CD4-positive, alpha-beta T cell treated with Interleukin-6 for 4 hours (primary cell): ENCODE data around the gene STPG3.
"Not testable (repeated sequence)": the region's sequence is repeated elsewhere in the genome, so short reads cannot be mapped to it uniquely, and the experiment has no call there.

Source experiments
- DNase-seq: peaks from one replicate; pipeline ENCODE4 v3.0.0-alpha.2; 2020; ENCODE audit warnings: mixed read lengths

The STPG3 gene

DNA sequence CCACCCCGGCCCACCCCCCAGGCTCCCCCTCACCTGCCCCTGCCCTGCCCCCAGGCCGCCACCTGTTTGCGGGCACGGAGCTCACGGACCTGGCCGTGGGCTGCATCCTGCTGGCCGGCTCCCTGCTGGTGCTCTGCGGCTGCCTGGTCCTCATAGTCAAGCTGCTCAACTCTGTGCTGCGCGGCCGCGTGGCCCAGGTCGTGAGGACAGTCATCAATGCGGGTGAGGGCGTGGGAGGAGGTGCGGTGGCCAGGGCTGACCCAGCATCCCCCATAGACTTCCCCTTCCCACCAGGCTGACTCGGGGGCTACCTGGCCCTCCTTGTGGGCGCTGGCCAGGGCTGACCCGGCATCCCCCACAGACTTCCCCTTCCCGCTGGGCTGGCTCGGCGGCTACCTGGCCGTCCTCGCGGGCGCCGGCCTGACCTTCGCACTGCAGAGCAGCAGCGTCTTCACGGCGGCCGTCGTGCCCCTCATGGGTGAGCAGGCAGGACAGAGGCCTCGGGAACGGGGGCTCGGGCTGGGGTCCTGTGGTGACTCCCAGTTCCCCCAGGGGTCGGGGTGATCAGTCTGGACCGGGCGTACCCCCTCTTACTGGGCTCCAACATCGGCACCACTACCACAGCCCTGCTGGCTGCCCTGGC lies 16.9 kb upstream of the STPG3 start:
- no peak for DNase-seq

DNA sequence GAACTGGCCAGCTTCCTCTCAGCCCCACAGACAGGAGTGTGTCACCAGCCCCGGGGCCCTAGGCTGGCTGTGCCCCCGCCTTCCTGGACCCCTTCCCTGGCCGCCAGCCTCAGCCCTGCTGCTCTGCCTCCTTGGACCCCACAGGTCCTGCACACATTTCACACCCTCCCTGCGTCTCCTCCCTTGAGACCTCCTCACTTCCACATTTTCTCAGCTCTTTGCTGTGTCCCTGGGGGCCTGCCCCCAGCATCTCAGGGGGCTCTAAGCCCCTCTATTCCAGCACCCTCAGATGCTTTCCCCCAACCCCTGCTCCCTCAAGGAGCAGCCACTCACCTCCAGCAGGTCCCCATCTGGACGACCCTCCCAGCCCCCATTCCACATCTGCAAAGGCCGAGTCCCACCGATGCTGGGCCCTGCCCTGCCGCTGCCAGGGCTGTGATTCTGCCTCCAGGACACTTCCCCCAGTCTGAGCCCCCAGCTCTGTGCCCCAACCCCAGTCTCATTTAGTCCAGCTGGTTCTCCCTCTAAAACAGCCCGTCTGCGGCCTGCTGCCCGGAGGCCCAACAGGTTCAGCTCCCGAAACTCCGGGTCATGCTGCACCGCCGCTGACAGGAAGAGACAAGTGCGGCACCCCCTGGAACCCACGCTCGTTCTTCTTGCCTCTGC lies 16.2 kb upstream of the STPG3 start:
- no peak for DNase-seq

DNA sequence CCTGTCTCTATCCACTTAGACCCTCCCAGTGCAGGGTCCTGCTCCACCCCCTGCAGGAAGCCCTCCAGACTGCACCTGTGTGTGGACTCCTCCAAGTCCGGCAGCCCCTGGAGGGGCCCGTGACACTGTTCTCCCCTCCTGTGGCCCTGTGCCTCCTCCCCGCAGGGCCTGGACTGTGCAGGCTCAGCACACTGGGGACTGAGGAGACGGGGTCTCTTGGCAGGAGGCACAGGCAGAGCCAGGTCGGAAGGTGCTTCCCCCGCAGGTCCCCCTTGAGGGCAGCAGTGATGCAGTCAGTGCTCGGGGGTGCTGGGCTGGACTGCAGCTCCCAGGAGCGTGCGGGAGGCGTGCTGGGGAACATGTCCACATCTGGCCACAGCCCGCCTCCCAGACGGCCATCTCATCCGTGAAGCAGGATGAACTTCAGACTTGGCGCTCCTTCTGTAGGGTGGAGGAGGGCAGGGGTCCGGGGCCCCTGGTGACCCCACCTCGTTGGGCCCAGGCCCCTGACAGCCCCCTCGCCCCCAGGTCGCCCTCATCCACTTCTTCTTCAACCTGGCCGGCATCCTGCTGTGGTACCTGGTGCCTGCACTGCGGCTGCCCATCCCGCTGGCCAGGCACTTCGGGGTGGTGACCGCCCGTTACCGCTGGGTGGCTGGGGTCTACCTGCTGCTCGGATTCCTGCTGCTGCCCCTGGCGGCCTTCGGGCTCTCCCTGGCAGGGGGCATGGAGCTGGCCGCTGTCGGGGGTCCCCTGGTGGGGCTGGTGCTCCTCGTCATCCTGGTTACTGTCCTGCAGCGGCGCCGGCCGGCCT lies 15.5 kb upstream of the STPG3 start:
- DNase-seq, result no peak

DNA sequence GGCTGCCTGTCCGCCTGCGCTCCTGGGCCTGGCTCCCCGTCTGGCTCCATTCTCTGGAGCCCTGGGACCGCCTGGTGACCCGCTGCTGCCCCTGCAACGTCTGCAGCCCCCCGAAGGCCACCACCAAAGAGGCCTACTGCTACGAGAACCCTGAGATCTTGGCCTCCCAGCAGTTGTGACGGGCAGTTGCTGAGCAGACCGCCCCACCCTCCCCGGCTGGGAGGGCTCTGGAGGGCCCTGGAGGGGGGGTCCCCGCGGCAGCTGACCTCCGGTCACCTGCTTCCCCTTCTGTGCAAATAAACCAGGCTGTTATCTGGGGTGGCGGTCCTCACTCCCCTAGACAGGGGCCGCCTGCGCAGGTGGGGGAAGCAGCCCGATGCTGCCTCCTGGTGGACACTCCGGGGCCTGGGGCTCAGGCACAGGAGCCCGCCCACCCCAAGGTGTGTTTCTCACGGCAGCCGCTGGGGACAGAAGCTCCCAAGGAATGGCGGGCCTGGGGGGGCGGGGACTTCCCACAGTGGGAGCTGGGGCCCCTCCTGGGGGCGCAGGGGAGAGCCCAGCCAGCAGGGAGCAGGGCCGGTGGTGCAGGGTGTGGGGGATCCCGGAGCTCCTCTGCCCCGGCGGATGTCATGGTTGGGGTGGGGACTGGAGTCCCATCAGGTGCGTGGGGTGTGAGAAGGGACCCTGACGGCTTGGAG lies 14.7 kb upstream of the STPG3 start:
- peak; percentile 94 for DNase-seq

DNA sequence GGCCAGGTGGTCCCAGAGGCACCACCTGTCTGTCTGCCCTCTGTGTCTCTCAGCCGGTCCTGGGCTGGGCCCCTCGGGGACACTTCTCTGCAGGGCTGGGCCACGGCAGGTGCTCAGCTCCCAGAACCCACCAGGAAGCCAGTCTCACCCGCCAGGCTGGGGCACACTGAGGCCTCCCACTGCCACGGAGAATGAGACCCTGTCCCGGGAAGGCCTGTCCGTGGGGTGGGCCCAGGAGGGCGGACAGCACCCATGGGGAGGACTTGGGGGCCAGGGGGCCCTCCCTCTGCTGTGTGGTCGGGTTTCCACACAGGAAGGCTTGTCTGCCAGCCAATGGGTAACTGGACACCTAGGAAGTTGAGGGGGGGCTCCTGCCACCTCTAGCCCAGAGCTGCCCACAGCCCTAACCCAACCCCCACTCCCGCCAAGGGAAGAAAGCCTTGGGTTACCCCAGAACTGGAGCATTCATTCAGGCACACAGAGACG lies 14.1 kb upstream of the STPG3 start:
- no peak for DNase-seq

DNA sequence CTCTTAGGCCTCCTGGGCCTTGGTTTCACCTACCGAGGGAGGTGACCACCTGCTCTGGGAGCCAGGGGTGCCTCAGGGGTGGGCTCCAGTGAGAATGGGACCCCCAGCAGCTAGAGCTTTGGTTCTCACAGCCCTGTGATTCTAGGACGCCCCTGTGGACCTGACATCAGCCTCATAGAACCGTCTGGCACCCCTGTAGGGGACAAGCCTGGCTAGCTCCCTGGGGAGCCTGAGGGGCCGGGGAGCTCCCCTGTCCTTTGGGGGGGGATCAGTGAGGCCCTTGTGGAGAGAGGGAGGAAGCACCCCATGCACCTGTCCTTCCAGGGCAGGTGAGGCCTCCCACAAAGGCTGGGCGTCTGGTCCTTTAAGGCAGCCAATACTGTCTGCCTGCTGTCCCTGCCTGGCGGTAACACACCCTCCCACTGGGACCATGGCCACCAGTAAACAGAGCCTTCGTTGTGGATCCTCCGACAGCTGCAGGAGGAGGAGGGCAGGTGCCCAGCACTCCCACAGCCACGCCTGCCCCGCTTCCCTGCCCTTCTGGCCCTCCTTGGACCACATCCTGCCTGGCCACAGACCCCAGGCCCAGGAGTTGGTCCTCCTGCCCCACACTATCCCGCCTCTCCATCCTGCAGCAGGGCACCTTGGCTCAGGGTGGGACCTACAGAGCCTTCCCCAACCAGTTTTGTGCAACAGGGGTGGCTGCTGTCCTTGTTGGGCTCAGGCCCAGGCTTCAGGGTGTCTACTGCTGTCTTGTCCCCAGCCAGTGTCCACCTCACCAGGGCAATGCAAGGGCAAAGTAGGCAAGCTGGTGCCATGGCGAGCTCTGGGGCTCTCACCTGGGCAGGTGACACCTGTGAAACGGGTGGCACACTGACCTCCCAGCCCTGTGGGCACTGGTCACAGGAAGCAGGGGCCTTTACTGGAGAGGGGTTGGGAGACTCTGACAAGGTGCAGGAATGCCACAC lies 13.0 kb upstream of the STPG3 start:
- DNase-seq, result no peak

DNA sequence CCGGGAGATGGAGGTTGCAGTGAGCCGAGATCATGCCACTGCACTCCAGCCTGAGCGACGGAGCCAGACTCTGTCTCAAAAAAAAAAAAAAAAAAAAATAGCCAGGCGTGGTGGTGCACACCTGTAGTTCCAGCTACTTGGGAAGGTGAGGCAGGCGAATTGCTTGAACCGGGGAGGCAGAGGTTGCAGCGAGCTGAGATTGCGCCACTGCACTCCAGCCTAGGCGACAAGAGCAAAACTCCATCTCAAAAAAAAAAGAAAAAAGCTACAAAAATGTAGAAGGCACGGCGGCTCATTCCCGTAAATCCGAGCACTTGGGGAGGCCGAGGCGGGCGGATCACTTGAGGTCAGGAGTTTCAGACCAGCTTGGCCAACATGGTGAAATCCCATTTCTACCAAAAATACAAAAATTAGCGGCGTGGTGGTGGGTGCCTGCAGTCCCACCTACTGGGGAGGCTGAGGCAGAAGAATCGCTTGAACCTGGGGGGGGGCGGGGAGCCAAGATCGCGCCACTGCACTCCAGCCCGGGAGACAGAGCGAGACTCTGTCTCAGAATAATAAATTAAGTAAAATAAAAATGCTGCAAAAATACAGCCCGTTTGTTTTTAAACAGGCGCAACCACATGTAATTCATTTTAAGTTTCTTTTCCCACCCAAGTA lies 11.4 kb upstream of the STPG3 start:
- DNase-seq, result not testable (repeated sequence)

DNA sequence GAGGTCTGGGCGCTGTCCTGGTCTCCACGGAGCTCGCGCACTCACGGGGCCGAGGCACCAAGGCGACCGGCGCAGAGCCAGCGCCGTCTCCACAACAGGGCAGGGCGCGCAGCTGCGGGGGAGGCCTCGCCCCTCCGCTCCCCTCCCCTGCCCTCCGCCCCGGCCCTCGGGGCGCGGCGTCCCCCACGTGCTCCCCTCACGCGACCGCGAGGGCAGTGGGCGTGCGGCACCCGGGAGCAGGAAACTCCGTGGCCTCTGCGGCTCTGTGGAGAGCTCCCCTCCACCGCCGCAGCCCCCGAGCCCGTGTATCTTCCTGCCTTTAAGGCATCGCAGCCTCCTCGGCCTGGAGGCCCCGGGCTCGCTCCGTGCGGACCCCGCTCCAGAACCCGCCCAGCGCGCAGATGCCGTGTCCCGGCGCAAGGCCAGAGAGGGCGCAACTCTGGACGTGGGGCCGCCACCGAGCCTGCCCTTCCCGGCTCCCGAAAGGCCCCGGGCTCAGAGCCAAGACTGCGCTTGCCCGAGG lies 10.7 kb upstream of the STPG3 start:
- peak; percentile 72 for DNase-seq

DNA sequence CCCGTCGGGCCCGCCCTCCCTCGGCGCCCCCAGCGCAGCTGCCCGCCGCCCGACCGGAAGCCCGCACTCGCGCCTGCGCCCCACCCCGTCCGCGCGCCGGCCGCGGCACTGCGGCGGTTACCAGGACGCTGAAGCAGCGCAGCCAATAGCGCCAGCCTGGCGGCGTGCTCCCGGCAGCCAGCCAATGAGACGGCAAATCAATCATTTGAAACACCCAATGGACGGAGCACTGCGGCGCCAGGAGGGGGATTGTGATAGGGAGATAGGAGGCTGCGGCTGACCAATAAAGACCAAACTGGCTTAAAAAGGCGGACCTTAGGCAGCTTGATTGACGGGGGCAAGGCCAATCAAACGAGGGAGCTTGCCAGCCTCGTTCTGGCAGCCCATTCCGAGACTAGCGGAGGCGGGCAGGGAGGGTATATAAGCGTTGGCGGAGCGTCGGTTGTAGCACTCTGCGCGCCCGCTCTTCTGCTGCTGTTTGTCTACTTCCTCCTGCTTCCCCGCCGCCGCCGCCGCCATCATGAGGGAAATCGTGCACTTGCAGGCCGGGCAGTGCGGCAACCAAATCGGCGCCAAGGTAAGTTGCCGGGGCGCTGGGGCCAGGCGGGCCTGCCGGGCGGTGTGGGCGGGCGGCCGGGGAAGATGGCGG lies 10.1 kb upstream of the STPG3 start, which contains the start of gene TUBB4B:
TUBB4B (plus strand) TSS at position 447 of the 649 bp plus-strand sequence; CDS start at position 521, 74 bp downstream.
- peak; percentile 97 for DNase-seq

DNA sequence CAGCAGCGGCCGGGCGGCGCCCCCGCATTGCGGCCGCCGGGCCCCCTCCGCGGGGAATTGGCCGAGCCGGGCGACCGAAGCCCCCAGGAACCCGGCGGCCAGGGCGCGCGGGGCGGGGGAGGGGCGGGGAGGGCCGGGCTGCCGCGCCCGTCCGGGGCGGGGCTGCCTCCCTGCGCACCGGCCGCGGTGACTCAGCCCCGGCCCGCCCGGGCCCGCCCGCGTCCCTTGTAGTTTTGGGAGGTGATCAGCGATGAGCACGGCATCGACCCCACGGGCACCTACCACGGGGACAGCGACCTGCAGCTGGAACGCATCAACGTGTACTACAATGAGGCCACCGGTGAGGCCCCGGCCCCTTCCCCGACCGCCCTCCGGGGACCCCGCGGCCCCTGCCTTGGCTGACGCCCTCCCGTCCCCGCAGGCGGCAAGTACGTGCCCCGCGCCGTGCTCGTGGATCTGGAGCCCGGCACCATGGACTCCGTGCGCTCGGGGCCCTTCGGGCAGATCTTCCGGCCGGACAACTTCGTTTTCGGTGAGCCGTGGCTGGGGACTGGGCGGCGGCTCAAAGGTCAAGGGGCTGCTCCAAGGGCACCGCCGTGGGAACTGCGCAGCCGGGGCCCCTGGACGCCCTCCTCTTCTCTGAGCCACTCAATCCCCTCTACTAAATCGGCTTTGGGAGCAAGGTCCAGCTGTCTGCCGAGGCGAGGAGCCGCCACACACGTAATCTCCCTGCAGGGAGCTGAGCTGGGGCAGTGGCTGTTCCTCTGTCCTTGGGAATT lies 9.4 kb upstream of the STPG3 start:
- DNase-seq, result peak; percentile 84

DNA sequence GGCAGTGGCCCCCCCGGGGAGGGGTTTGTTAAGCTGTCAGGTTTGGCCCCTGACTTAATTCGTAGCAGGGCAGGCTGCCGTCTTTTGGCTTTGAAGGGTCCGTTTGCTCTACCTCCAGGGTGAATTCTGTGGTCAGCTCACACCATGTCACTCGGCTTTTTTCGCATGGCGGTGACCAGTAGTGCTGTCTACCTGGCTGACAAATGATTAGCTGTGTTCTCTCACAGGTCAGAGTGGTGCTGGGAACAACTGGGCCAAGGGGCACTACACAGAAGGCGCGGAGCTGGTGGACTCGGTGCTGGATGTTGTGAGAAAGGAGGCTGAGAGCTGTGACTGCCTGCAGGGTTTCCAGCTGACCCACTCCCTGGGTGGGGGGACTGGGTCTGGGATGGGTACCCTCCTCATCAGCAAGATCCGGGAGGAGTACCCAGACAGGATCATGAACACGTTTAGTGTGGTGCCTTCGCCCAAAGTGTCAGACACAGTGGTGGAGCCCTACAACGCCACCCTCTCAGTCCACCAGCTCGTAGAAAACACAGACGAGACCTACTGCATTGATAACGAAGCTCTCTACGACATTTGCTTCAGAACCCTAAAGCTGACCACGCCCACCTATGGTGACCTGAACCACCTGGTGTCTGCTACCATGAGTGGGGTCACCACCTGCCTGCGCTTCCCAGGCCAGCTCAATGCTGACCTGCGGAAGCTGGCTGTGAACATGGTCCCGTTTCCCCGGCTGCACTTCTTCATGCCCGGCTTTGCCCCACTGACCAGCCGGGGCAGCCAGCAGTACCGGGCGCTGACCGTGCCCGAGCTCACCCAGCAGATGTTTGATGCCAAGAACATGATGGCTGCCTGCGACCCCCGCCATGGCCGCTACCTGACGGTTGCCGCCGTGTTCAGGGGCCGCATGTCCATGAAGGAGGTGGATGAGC lies 8.6 kb upstream of the STPG3 start:
- DNase-seq, result no peak

DNA sequence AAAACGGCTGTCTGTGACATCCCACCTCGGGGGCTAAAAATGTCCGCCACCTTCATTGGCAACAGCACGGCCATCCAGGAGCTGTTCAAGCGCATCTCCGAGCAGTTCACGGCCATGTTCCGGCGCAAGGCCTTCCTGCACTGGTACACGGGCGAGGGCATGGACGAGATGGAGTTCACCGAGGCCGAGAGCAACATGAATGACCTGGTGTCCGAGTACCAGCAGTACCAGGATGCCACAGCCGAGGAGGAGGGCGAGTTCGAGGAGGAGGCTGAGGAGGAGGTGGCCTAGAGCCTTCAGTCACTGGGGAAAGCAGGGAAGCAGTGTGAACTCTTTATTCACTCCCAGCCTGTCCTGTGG lies 7.8 kb upstream of the STPG3 start:
- DNase-seq, result not testable (repeated sequence)

DNA sequence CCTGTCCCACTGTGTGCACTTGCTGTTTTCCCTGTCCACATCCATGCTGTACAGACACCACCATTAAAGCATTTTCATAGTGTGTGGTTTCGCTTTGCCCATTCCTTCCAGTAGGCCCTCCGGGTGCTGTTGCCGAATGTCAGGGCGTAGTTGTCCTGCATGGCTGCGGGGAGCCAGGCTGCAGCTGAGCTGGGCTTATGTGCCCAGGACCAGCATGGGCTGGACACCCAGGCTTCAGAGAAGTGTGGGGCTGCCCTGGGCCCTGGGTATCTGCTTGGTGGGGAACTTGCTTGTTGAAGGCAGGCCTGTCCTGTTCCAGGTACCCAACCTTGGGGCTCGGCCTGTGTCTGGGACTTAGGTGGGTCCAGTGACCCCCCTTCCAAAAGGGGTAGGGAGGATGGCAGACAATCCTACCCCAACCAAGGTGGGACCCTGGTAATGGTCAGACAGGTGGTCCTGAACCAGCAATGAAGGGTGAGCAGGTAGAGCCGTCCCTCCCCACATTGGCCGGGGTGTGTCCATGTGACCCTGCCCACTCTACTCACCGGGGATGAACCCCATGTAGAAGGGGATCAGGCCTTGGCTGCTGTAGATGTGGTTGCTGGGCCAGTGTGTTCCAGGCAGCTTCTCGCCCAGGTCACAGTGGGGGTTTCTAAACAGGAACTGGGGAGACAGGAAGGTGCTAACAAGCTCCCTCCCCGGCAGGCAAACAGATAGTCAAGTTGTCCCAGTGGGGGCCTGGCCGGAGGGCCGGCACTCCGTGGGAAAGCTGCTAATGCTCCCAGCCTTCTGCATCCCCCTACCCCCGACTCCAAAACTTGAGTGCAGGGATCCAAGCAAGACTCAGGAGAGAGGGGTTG lies 7.2 kb upstream of the STPG3 start:
- no peak for DNase-seq

DNA sequence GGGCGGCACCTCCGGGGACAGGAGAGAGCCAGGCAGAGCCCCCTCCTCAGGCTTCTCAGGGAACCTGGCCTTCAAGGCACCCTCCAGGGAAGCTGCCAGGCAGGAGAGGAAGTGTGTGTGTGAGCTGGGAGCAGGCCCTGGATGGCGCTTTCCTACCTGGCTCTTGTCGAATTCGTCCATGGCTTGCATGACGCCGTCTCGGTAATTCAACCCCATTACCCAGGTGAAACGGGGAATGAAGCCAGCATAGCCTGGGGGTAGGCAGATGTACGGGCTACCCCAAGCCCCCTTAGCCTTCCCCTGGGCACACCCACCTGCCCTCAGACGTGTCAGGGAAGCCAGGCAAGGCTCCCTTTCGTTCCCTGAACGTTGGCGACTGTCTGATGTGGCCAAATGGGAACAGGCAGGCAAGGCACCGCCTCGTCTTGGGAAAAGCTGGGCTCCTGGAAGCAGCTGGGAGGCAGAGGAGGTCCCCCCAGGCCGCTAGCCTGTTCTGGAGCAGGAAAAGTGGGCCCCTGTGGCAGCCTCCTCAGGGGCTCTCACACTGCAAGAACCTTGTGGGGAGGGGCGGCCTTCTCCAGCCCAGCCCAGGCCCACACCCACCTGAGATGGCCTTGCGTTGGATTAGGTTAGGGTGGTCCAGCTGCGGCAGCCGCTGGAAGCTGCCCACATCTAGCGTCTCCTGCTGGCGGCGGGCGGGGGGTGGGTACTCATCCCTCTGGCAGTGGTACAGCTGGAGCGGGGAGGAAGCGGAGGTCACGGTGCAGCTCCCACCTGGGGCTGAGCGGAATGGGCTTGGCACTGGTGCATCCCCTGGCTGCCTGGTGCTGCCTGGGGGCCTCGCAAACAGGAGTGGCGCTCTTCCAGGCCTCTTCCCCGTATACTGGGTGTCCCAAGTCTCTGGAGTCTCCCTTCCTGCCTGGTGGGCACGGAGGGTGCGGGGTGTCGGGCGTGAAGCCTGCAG lies 6.3 kb upstream of the STPG3 start:
- DNase-seq, result no peak

DNA sequence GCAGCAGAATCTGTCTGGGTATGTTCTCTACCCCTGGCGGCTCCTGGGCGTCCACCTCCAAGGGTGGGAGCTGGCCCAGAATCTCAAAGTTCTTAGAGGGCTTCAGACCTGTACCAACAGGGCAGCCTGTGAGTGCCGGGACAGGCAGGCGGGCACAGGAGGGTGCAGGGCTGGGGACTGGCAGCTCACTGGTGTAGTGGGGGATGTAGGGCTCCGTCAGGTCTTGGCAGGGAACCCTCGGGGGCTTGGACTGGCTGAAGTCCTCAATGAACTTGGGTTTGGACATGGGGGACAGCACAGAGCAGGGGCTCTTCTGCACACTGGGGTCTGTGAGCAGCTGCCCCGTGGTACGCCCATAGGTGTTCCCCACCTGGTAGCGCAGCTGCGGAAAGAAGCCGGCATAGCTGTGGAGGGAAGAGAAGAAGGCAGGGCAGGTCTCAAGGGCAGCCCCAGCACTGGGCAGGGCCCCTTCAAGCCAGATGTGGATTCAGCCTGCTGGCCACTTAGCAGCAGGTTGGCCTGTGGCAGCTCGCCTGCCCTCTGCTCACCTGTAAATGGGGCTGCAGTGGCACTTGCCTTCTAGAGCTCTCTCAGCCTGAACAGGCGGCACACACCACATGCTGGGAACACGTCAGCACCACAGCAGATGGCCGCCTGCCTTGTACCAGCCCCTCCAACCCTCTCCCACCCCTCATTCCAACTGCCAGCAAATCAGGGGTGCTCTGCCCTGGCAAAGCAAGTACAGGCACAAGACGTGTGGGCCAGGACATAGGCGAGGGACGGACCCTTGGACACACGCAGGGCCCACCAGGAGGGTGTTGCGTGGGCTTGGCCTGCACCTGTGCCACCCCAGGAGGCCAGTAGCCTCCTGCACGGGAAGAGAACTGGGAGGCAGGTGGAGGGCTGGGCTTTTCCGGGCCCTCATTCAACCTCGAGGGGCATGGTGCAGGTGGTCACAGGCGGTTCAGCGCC lies 5.3 kb upstream of the STPG3 start:
- DNase-seq, result no peak
